Stimulated activated CD4-positive, alpha-beta T cell treated with anti-CD3 and anti-CD28 coated beads, Interleukin-1b, Interleukin-23, amount 100 ng/mL, for 4 hours (primary cell): ENCODE measurements around the gene CARD9.

Source experiments
- DNase-seq, 2 donors: peaks; one replicate each; pipeline ENCODE4 v3.0.0-alpha.2; 2020; ENCODE audit warnings: low read depth in 2 of 2

The CARD9 gene

DNA sequence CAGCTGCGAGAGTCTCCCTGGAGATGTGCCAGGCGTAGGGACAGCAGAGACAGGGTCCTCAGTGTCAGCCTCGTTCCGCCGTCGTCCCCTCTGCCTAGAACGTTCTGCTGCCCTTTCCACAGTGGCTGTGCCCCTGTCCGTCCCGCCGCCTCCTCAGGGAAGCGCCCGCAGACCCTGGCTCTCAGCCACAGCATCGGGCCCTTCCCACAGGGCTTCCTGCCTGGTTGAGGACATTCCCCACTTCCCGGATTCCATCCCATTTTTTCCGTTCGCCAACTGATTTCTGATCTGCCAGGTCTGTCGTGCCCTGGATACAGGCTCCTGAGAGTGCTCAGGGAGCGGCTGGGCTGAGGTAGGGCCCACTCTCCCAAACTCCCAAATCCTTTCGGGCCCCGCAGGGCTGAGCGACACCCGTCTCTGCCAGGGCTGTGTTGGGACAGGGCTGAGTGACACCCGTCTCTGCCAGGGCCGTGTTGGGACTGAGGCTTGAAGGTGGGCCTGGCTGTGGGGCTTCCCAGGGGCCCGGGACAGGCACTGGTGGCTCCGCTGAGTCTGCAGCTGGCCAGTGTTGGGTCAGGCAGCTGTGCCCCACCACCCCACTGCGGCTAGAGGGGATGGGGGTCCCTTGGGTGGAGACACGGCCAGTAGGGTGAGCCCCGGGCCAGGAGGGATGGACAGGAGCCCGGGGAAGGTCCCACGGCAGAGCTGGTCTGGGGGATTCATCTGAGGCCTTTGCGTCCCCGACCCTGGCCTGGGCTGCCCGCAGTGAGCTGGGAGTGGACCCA is 25.8 kb downstream of the CARD9 start:
- DNase-seq, result no peak

DNA sequence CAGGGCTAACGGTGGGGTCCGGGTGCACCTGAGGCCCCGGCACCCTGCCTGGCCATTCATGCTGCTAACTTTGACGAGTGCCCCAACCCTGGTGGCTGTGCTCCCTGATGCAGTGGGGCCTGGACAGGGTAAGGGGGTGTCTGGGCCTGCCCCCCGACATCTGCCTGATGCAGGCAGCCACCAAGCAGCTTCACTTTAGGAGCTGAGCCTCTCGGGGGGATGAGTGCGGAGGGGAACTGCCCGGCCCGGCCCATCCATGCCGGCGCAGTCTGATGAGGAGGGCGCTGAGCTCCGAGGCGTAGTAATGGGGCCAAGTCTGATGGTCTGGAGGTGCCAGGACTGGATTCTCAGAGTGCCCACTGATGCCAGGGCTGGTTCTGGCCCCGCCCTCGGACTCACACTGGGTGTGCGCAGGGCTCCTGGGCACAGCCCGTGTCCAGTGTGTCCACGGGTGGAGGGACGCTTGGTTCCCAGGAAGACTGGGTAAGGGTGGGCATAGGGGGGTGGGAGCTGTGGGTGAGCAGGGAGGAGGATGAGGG is 26.5 kb downstream of the CARD9 start:
- DNase-seq, result no peak

GRCh38 chr9:136346157-136346481 is 27.4 kb downstream of the CARD9 start:
- DNase-seq, result no peak

DNA sequence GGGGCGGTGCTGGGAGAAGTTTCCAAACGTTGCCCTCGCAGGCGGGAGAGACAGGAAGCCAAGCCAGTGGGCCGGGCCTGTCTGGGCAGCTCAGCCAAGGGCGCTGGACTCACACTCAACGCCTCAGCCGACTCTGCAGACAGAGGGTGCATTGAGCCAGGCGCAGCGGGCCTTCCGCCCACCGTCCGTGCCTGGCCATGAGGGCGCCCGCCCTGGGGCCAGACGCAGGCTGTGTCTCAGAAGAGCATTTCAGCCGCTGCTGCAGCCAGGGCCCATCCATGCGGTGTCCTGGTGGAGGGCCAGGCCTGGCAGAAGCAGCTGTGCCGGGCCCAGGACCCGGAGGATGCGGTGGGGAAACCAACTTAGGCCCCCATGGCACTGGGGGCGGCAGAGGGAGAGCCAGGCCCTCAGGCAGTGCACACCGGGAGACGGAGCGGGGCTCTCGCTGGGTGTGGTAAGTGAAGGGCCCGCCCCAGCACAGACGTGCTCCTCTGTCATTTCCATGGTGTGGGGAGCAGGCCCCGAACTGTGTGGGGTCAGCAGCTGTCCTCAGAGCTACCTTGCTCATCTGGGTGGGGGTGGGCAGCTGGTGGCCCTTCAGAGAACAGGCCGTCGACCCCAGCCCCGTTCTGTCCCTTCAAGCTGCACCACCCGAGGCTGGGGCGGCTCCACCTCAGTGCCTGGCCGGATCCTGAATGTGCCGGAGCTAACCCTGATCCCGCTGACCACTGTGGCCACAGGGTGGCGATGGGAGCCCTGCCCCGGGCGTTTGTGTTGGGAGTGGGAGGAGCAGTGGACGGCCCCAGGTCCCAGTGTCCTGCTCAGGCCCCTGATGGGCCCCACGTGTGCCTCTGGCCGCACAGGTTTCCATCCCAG is 27.9 kb downstream of the CARD9 start:
- no peak for DNase-seq

GRCh38 chr9:136344544-136345280 is 28.8 kb downstream of the CARD9 start:
- no peak for DNase-seq

GRCh38 chr9:136343884-136344269 is 29.6 kb downstream of the CARD9 start:
- DNase-seq, result no peak

- no peak for DNase-seq
Measured at GRCh38 chr9:136343121-136343883, 30.2 kb downstream of the CARD9 start.

DNA sequence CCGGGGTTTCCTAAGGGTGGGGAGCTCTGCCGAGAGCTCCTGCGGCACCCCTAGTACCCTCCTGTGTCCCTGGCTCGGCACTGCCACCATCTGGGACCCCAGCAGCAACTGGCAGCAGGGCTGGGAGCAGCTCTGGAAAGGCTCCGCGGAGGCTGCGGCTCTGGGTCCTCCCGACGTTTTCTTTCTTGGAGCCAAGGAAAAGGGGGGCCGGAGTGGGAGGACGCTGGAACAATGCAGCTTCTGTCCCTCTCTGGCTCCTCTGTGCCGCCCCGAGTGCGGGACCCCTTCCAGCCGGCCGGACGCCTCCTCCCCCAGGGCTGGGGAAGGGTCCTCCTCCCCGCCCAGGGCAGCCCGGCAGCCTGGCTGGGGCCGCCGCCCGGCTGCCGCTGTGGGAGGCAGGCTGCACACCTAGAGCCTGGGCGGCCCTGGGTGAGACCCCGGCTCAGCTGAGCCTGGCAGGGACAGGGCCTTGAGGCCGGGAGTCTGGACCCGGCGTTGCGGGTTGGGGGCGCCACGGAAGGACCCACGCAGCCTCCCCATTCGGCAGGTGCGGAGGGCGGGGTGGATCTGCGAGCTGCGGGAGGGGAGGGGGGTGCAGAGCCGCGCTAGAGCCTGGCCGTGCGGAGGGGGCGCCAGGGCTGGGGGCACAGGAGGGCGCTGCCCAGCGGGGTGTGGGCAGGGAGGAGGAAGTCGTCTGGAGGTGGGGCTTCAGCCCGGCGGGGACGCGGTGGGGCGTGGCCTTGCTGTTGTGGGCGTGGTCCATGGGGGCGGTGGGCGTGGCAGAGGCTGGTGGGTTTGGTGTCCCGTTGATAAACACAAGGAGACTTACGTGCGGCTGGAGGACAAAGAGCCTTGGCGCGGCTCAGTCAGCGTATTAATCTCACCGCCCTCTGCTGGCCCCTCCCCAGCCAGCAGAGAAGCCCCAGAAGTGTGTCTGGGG is 31.0 kb downstream of the CARD9 start:
- peak; percentile 46 to 47 for DNase-seq

- no peak for DNase-seq
Measured at GRCh38 chr9:136341769-136342168, 31.7 kb downstream of the CARD9 start.

GRCh38 chr9:136341042-136341655 is 32.3 kb downstream of the CARD9 start:
- DNase-seq, result no peak

GRCh38 chr9:136340356-136341041 is 33.0 kb downstream of the CARD9 start:
- DNase-seq, result no peak

- no peak for DNase-seq
Measured at GRCh38 chr9:136339958-136340310, 33.5 kb downstream of the CARD9 start.

DNA sequence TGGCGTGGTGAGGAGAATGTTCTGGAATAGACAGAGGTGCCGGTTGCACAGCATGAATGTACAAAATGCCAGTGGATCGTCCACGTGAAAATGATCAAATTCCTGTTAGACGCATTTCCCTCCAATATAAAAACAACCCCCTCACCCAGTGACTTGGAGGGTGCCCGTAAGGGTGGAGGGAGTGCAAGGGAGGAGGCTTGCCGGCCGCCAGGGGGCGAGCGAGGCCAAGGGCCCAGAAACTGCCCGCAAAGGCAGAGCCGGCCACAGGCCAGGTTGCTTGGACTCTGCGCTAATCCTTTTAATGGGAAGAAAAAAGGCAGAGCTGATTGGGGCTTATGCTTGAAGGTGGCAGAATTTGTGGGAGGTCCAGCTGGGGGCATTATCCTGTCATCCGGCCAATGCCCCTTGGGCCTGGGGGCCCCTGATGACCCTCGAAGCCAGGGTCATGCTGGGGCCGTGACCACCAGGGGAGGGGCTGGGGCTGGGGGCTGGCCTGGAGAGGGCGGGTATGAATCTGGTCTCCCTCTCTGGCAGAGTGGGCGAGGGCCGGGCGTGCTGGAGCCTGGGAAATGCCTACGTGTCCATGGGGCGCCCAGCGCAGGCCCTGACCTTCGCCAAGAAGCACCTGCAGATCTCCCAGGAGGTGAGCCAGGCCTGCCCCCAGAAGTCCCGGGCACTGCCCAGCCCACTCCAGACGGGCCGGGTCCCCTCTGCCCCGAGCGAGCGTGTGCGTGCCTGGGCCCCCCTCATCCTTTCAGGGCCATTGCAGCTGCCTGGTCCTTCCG is 34.1 kb downstream of the CARD9 start:
- no peak for DNase-seq

GRCh38 chr9:136338511-136338910 is 35.0 kb downstream of the CARD9 start:
- DNase-seq, result no peak

DNA sequence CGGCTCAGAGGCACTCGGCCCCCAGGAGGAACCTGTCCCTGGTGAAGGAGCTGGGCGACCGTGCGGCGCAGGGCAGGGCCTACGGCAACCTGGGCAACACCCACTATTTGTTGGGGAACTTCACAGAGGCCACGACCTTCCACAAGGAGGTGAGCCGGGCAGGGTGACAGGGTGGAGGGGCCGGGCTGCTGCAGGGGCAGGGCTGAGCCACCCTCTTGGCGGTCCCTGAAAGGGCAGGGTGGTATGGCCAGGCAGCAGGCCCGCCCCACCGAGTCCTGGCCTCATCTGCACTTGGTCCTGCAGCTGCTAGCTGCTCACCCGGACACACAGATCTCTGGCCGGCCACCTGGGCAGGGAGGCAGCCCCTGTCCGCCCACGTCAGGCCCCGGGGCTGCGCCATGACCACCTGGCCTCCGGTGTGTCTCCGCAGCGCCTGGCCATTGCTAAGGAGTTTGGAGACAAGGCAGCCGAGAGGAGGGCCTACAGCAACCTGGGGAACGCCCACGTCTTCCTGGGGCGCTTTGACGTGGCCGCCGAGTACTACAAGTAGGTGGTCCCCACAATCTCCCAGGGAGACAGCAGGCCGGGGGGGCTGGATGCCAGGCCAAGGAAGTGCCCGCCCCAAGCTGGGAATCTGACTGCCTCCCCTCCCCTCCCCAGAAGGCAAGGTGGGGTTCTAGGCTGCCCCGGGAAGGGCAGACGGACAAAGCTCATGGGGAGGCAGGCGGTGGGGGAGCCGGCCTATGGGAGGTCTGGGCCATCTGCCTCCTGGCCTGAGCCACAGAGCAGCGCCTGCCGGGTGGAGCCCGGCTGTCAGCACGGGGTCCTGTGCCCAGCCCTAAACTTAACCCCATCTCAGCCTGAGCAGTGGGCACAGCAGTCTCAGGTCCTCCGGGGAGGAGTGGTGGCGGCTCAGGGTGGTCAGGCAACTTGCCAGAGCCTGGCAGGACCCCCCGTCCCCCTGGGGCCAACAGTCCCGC is 35.8 kb downstream of the CARD9 start:
- no peak for DNase-seq

- no peak for DNase-seq
Measured at GRCh38 chr9:136336881-136337280, 36.6 kb downstream of the CARD9 start.

- DNase-seq, result no peak
Measured at GRCh38 chr9:136336156-136336870, 37.2 kb downstream of the CARD9 start.
